ENCODE results near the gene SUGCT. TPM values are rescaled to one million over a fixed set of nuclear protein-coding genes. Genes with fewer than 3 reads are reported as not detected.
A peak's percentile ranks its signal among the peaks of the same experiment; 100 is the strongest.
"Not testable (repeated sequence)": the region's sequence is repeated elsewhere in the genome, so short reads cannot be mapped to it uniquely, and the experiment has no call there.

Gene SUGCT
- polyA plus RNA-seq (2013, experiment 1 of 2; ENCODE audit: insufficient read length): 36.3 TPM
- polyA plus RNA-seq (2013, experiment 2 of 2; ENCODE audit: insufficient read length): 70.5 TPM

GRCh38 chr7:40134428-40135316 lies at the start of gene SUGCT, which contains the start of gene MPLKIP:
SUGCT (plus strand) TSS chr7:40135005.
MPLKIP (minus strand) TSS chr7:40134622; CDS start chr7:40134567, 55 bp downstream.
- DNase-seq: peak; percentile 86

DNA sequence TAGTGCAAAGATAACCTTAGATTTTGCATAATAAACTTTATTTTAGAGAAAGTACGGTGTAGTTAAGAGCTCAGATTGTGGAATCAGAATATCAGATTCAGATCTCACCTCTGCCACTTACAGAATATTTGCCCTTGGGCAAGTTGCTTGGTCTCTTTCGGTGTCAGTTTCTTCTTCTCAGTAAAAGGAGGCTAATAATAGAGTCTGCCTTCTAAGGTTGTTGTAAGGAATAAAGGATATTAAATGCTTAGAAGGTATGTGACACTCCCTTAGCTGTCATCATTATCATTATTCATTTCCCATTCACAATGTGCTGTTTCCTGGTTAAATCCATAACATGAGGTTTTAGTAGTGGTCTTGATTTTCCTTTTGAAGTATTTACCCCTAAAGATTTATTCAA lies 42.6 kb upstream of the SUGCT start:
- no peak for DNase-seq

DNA sequence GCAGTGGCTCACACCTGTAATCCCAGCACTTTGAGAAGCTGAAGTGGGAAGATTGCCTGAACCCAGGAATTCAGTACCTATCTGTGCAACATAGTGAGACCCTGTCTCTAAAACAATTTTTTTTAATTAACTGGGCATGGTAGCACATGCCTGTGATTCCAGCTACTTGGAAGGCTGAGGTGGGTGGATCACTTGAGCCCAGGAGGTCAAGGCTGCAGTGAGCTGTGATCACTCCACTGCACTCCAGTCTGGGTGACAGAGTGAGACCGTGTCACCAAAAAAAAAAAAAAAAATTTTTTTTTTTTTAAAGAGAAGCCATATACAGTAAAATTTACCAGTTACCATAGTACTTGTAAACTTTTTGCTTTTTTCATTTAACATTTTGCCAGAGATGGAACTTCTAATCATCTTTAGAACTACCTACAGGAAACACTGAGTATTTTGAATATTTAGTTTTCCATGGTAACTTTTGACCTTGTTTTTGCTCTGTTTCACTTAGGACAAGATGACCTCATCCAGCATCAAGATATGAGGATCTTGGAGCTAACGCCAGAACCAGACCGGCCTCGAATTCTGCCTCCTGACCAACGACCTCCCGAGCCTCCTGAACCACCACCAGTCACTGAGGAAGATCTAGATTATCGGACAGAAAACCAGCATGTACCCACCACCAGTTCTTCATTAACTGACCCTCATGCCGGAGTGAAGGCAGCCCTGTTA lies 41.0 kb upstream of the SUGCT start:
- DNase-seq: no peak

- DNase-seq: no peak
Measured at GRCh38 chr7:40095230-40095629, 39.6 kb upstream of the SUGCT start.

DNA sequence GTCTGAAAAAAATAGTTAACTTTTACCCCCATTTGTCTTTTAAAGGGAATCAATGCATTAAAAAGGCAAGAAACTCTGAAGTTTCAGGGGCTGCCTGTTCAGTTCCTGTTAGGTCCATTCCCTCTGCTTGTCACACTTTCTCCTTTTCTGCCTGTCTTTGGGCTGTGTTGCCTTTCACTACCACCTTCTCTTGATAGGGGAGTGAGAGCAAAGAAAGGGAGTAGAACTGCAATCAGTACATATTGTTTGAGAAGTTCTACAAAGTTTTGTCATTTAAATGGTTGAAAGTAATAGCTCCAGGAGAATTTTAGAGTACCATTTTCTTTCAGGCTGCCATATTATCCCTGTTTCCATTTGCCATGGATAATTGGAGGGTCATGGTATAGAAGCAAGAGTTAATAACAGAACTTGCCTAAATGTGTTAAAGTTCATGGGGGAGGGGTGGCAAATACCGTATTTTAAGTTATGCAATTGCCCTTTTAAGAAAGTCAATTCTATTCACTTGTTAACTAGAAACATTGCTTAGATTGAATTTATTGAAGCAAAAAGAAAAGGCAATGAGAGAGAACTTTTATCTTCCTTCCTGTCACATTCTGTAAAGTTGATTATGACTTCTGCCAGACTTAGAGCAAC lies 39.0 kb upstream of the SUGCT start:
- no peak for DNase-seq

DNA sequence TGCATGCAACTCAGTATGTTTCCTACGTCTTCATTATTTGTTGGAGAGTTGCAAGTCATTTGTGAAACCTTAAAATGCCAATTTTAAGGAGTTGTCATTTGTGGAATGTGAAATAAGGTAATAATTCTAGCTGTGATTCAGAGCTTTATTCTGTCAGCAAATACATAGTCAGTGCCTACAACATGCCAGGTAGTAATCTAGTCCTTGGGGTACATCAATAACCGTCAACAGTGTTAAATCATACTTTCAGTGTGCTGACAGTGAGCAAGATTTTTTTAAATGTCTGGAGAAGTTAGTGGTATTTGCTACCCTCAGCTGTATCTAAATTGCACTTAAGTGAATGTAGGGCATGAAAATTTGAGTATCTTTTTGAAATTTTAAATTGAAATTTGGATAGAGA lies 37.1 kb upstream of the SUGCT start:
- no peak for DNase-seq

GRCh38 chr7:40098810-40099209 lies 36.0 kb upstream of the SUGCT start:
- DNase-seq: no peak

GRCh38 chr7:40099837-40100236 lies 35.0 kb upstream of the SUGCT start:
- no peak for DNase-seq

DNA sequence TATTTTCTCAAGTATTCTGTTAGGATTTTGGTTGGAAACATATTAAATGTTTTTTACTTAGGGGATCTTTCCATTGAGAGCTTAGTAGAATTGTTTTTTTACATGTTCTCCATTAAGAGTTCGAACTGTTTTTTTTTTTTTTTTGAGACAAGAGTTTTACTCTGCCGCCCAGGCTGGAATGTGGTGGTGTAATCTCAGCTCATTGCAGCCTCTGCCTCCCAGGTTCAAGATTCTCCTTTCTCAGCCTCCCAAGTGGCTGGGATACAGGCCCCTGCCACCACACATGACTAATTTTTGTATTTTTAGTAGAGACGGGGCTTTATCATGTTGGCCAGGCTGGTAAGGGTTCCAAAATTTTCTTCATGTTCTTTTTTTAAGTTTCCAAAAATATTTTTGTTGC lies 33.6 kb upstream of the SUGCT start:
- DNase-seq: peak; percentile 26

DNA sequence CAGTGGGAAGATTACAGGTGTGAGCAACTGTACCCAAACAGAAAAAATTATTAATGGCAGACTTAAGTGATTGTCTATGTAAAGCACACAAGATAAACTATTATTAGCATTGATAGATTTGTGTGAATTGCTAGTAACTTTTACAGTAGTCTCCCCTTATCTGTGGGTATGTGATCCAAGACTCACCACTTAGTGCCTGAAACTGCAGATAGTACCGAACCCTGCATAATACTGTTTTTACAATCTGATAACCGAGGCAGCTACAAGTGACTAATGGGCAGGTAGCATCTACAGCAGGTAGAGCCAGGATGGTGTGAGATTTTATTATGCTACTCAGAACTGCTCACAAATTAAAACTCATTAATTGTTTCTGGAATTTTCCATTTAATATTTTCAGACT lies 31.9 kb upstream of the SUGCT start:
- no peak for DNase-seq

- DNase-seq: no peak
Measured at GRCh38 chr7:40105879-40106473, 28.8 kb upstream of the SUGCT start.

DNA sequence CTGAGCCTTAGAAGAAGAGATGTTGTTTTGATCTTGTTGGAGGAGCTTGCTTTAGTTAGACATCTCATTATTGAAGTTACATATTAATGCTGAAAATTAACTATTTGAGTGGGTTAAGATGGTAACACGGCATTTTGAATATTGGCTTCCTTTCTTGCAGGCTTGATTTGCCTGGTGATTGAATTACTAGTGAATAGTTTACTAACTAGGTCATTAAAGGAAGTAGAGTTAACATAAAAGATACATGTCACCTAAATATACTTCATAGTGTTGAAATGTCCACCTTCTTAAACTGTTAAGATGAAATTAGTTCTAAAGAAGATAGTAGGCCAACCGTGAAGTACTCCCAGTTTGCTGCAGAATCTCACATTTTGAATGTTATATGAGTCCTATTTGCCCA lies 18.9 kb upstream of the SUGCT start:
- no peak for DNase-seq

DNA sequence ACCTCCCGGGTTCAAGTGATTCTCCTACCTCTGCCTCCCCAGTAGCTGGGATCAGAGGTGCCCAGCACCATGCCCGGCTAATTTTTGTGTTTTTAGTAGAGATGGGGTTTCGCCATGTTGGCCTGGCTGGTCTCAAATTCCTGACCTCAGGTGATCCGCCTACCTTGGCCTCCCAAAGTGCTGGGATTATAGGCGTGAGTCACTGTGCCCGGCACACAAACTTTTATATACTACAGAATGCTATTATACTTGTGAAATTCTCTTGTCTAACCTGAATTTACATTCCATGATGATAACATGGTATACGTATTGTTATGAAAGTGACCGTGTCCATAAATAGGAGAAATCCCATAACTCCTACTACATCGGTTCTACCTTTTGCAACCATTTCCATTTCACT lies 17.6 kb upstream of the SUGCT start:
- not testable (repeated sequence) for DNase-seq

- not testable (repeated sequence) for DNase-seq
Measured at GRCh38 chr7:40118201-40118600, 16.6 kb upstream of the SUGCT start.

DNA sequence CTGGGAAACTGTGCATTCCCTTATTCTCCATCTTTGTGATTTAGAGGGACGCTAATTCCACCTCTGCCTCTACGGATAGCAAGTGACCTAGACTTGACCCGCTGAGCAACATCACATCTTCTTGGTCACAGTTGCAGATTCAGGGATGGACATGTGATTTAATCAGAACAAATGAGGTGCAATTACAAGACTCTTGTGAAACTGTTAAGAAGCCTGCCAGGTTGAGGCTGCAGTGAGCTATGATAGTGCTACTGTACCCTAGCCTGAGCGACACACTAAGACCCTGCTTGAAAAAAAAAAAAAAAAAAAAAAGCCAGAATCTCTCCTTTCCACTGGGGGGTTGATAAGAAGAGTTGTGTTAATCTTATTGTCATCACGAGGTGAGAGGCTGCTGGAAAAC lies 14.8 kb upstream of the SUGCT start:
- DNase-seq: no peak

DNA sequence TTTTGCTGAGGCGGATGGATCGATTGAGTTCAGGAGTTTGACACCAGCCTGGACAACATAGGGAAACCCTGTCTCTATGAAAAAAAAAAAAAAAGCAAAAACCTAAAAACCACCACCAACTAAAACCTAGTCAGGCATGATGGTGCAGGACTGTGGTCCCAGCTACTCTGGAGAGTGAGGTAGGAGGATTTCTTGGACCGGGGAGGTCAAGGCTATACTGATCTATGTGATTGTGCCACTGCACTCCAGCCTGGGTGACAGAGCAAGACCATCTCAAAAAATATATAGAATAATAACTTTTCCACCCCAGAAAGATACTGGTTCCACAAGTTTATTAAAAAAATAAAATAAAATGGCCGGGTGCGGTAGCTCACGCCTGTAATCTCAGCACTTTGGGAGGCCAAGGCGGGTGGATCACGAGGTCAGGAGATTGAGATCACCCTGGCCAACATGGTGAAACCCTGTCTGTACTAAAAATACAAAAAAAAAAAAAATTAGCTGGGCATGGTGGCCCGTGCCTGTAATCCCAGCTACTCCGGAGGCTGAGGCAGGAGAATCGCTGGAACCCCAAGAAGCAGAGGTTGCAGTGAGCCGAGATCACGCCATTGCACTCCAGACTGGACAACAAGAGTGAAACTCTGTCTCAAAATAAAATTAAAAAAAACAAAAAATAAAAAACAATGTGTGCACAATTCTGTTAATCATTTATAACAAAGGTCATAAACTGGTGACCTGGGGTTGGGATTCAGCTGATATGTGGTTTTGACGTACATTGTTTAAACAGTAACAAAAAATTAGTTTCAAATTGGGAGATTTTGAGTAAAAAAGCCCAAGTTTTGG lies 12.5 kb upstream of the SUGCT start:
- DNase-seq: not testable (repeated sequence)

DNA sequence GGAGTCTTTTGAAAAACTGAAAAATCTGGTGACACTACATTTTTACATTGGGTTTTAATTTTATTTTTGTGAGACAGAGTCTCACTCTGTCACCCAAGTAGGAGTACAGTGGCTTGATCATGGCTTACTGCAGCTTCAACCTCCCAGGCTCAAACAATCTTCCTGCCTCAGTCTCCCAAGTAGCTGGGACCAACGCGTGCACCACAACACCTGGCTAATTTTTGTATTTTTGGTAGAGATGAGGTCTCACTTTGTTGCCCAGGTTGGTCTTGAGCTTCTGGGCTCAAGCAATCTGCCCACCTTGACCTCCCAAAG lies 11.9 kb upstream of the SUGCT start:
- DNase-seq: no peak

- peak; percentile 32 for DNase-seq
Measured at GRCh38 chr7:40133561-40134427, 1.0 kb upstream of the SUGCT start.

DNA sequence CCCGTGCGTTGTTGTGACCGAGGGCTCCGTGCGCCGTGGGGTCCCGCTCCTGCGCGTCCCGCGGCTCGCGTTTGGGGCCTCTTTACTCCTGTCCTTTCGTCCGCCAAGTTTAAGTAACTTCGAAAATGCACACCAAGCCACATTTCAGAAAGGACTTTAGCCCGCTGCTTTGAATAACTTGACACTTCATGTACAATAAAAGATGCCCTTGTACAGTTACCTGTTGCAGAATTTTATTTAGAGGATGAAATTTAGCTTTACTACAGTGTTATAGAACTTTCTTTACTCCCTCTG lies 459 bp downstream of the SUGCT start:
- DNase-seq: peak; percentile 32

GRCh38 chr7:40137563-40137962 lies 2.8 kb downstream of the SUGCT start:
- DNase-seq: no peak

DNA sequence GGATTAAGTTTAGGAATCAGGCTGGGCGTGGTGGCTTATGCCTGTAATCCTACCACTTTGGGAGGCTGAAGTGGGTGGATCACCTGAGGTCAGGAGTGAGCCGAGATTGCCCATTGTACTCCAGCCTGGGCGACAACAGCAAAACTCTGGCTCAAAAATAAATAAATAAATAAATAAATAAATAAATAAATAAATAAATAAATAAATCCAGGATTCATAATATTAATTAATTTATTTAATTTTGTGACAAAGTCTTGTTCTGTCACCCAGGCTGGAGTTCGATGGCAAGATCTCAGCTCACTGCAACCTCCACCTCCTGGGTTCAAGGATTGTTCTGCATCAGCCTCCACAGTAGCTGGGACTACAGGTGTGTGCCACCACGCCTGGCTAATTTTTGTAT lies 4.2 kb downstream of the SUGCT start:
- no peak for DNase-seq
